Spleen (tissue), 11 donors: ENCODE data around the gene FRMD4A. TPM values are rescaled to one million over a fixed set of nuclear protein-coding genes. Genes with fewer than 3 reads are reported as not detected.

Experiments
- DNase-seq: peaks from one replicate; pipeline ENCODE4 v3.0.0-alpha.2; 2020
- H3K27ac ChIP-seq, 8 donors: fragments of 200-600 bp; sonication (generic) in 7 of 8; 1 replicate in 4 of 8; 2 replicates in 4 of 8; pipeline versions ENCODE4 v1.5.0 to v1.8.0; 2016 to 2021; ENCODE audit warnings: inconsistent platforms in 4 of 8, mild to moderate bottlenecking in 4 of 8, moderate library complexity in 1 of 8
- H3K27me3 ChIP-seq, 7 donors: fragments of 200-600 bp; sonication (generic) in 6 of 7; replicated peaks in 1 of 7; 1 replicate in 4 of 7; 2 replicates in 3 of 7; pipeline versions ENCODE4 v1.5.0 to v1.8.0; 2016 to 2021; ENCODE audit warnings: inconsistent platforms in 3 of 7, mild to moderate bottlenecking in 1 of 7
- H3K36me3 ChIP-seq, 6 donors: fragments of 200-600 bp; sonication (generic) in 5 of 6; 1 replicate in 4 of 6; 2 replicates in 2 of 6; pipeline versions ENCODE4 v1.5.0 to v1.8.0; 2016 to 2021; ENCODE audit warnings: inconsistent platforms in 2 of 6
- H3K4me1 ChIP-seq, 6 donors: fragments of 200-600 bp; sonication (generic) in 5 of 6; 1 replicate in 3 of 6; 2 replicates in 3 of 6; pipeline versions ENCODE4 v1.5.0 to v1.8.0; 2016 to 2021; ENCODE audit warnings: inconsistent platforms in 3 of 6
- H3K4me3 ChIP-seq, 8 donors: fragments of 200-600 bp; sonication (generic) in 7 of 8; 1 replicate in 4 of 8; 2 replicates in 4 of 8; pipeline versions ENCODE4 v1.5.0 to v1.8.0; 2016 to 2021; ENCODE audit warnings: inconsistent platforms in 4 of 8, mild to moderate bottlenecking in 4 of 8, moderate library complexity in 2 of 8
- H3K9me3 ChIP-seq, 8 donors: fragments of 200-600 bp; sonication (generic) in 7 of 8; 1 replicate in 4 of 8; 2 replicates in 4 of 8; pipeline versions ENCODE4 v1.5.0 to v1.8.0; 2016 to 2021; ENCODE audit warnings: inconsistent platforms in 4 of 8
- POLR2A ChIP-seq, 3 donors: fragments of 450-650 bp; IDR thresholded peaks; one replicate each; pipeline ENCODE4 v1.5.1; 2017; ENCODE audit warnings: antibody characterized with exemption in 3 of 3, mild to moderate bottlenecking in 1 of 3
- POLR2AphosphoS5 ChIP-seq, 3 donors: sonication (generic); formaldehyde crosslinking; IDR thresholded peaks; one replicate each; pipeline ENCODE4 v1.5.1; 2017; ENCODE audit warnings: antibody characterized with exemption in 3 of 3
- WGBS, 5 donors: extraction: QIAGEN DNeasy Blood & Tissue Kit in 3 of 5; methylation state at CpG; one replicate each; pipeline versions ENCODE4 v1.1.5 to v1.1.7; 2013 to 2018; 5-methylcytosine and 5-hydroxymethylcytosine counted together
- intact Hi-C: fragments of 100-400 bp; cut with DNase I; formaldehyde crosslinking; loops from one replicate; pipeline ENCODE4 v1.15.0; 2023; ENCODE audit warnings: low total_unique reads
- polyA plus RNA-seq, 3 donors: library from polyadenylated mRNA; stranded (reverse); fragments of 200-250 nt; gene quantifications; one replicate each; pipeline ENCODE4 v1.2.1, GENCODE V29; 2013
- total RNA-seq, 7 donors: library from RNA; depleted of rRNA in 3 of 7; stranded (reverse); fragments of >200 nt in 3 of 7; fragmentation: NEBNext Ultra II Directional in 4 of 7; extraction: Animal tissue kit (Norgen Biotek cat#: 25700) in 4 of 7; gene quantifications; one replicate each; pipeline versions ENCODE4 v1.1.0 to v1.2.1, GENCODE V29; 2016 to 2021
- TF ChIP-seq, protein P1 (sequence below), 11 experiments: fragments of 200-600 bp in 7 of 11; fragments of 450-650 bp in 4 of 11; sonication (generic) in 4 of 11; IDR thresholded peaks in 8 of 11; conservative IDR thresholded peaks in 3 of 11; 1 replicate in 7 of 11; 2 replicates in 4 of 11; pipeline versions ENCODE4 v1.4.0 to v1.8.0; 2016 to 2021; ENCODE audit warnings: antibody characterized with exemption in 11 of 11, inconsistent platforms in 4 of 11, mild to moderate bottlenecking in 1 of 11
- donor health status: healthy with polysubstance abuse.
- donor health status: DM: no; HTN: no; CAD: no; lungs with moderate emphysema.
- donor health status: DM: no; HTN: no; CAD: no.
- donor health status: Bipolar disorder and iron deficiency.
- donor health status: healthy.
- donor health status: DM: no; HTN: no; CAD: no.
- donor health status: DM: yes; HTN: yes; CAD: no.

Gene FRMD4A
- total and polyA plus RNA-seq, 10 donors = 9.2 to 141 (median 80.5) TPM

- 91 to 96% (median 94%) methylated on average over 7 of the region's 7 CpGs for WGBS, 5 donors
- no peaks in the 10 kb centered on the region for H3K27me3 ChIP-seq
- no peak overlapping the region for H3K27ac ChIP-seq
- intact Hi-C loops = no loop called here
- H3K9me3 ChIP-seq = no peaks in the 10 kb centered on the region
- TF ChIP-seq, protein P1, sequence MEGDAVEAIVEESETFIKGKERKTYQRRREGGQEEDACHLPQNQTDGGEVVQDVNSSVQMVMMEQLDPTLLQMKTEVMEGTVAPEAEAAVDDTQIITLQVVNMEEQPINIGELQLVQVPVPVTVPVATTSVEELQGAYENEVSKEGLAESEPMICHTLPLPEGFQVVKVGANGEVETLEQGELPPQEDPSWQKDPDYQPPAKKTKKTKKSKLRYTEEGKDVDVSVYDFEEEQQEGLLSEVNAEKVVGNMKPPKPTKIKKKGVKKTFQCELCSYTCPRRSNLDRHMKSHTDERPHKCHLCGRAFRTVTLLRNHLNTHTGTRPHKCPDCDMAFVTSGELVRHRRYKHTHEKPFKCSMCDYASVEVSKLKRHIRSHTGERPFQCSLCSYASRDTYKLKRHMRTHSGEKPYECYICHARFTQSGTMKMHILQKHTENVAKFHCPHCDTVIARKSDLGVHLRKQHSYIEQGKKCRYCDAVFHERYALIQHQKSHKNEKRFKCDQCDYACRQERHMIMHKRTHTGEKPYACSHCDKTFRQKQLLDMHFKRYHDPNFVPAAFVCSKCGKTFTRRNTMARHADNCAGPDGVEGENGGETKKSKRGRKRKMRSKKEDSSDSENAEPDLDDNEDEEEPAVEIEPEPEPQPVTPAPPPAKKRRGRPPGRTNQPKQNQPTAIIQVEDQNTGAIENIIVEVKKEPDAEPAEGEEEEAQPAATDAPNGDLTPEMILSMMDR (IDR thresholded peaks at IDR 0.05 in 8 of 11, conservative IDR thresholded peaks at IDR 0.05 in 3 of 11) = no peak
- TF ChIP-seq POLR2A (IDR thresholded peaks at IDR 0.05) (no peak), POLR2AphosphoS5 (IDR thresholded peaks at IDR 0.05) (no peak)
- H3K4me3 ChIP-seq = no peak overlapping the region
- H3K36me3 ChIP-seq = peaks cover 0 to 93% (median 19%) of the 10 kb centered on the region in 6 donors
- DNase-seq = no peak
- no peaks in the 10 kb centered on the region for H3K4me1 ChIP-seq
These were observed 703.0 kb downstream of the FRMD4A start for GRCh38 chr10:13627459-13628310.

DNA sequence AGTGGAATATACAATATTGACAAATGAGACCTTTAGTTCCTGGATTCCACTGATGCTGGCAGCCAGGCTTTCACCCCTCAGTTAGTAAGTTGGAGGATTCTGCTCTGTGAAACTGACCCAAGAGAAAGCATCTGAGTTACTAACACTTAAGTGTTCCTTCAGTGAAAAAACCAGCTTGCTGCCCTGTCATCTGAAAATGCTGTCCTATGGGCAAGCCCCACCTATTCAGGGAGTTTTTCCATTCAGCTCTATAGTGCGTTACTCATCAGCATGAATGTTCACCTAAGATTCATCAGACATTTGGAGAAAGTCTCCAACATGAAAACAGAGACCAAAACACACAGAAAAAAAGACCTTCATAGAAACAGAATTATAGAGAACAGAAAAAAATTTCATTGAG lies 706.1 kb downstream of the FRMD4A start:
- intact Hi-C loops = no loop called here
- Histone ChIP-seq H3K9me3 (no peaks in the 10 kb centered on the region), H3K27ac (no peak overlapping the region), H3K4me3 (no peak overlapping the region), H3K27me3 (no peaks in the 10 kb centered on the region), H3K36me3 (peaks cover 0 to 93% (median 14%) of the 10 kb centered on the region in 6 donors), H3K4me1 (no peaks in the 10 kb centered on the region)
- 95 to 100% (median 97%) methylated on average over 1 of the region's 1 CpG for WGBS, 5 donors
- TF ChIP-seq, protein P1 (IDR thresholded peaks at IDR 0.05 in 8 of 11, conservative IDR thresholded peaks at IDR 0.05 in 3 of 11) = no peak
- TF ChIP-seq POLR2AphosphoS5 (IDR thresholded peaks at IDR 0.05) (no peak), POLR2A (IDR thresholded peaks at IDR 0.05) (no peak)
- DNase-seq = no peak

DNA sequence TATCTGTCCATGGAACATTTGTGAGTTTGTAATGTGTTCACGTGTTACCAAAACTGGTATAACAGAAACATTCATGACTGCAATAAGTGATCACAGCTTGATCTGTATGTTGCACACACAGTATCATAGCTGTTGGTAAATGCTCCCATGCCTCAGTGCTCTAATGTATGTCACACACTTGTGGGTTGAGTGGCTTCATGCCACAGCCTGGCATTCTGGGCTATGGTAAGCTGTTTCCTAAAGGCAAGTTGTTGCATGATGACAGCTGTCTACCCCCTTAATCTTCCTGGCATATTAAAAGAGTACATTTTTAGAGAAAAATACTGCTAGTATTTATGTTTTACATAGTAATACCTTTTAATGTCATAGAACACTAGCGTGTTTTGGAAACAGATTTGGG lies 708.8 kb downstream of the FRMD4A start:
- intact Hi-C loops = no loop called here
- Histone ChIP-seq H3K36me3 (peaks cover 0 to 98% (median 35%) of the 10 kb centered on the region in 6 donors), H3K4me1 (no peaks in the 10 kb centered on the region), H3K27ac (no peak overlapping the region), H3K27me3 (no peaks in the 10 kb centered on the region), H3K4me3 (no peak overlapping the region), H3K9me3 (no peaks in the 10 kb centered on the region)
- 48 to 100% (median 98%) methylated on average over 2 of the region's 2 CpGs for WGBS, 5 donors
- TF ChIP-seq, protein P1 (IDR thresholded peaks at IDR 0.05 in 8 of 11, conservative IDR thresholded peaks at IDR 0.05 in 3 of 11) = no peak
- TF ChIP-seq POLR2AphosphoS5 (IDR thresholded peaks at IDR 0.05) (no peak), POLR2A (IDR thresholded peaks at IDR 0.05) (no peak)
- DNase-seq = no peak

DNA sequence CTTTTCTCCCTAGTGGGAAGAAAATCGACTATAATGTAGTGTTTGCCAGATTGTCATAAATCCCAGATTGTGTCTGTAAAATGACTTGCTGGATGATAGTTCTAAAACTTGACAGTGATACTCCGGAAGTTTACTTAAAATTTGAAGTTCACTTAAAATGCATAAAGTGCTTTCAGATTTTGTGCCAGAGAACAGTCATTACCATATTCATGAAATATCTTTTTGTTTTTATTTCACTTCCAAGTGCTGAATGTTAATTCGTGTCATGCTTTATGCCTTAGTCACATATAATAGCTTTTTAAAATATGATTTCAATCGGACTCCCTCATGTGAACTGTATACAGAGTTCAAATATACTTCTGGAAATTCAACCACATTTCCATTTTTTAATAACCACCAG lies 713.6 kb downstream of the FRMD4A start:
- TF ChIP-seq POLR2AphosphoS5 (IDR thresholded peaks at IDR 0.05) (no peak), POLR2A (IDR thresholded peaks at IDR 0.05) (no peak)
- TF ChIP-seq, protein P1 (IDR thresholded peaks at IDR 0.05 in 8 of 11, conservative IDR thresholded peaks at IDR 0.05 in 3 of 11) = no peak
- no peak for DNase-seq
- no peaks in the 10 kb centered on the region for H3K4me1 ChIP-seq
- no peak overlapping the region for H3K27ac ChIP-seq
- no peaks in the 10 kb centered on the region for H3K27me3 ChIP-seq
- H3K4me3 ChIP-seq = no peak overlapping the region
- WGBS, 5 donors = 75 to 89% (median 86%) methylated on average over 4 of the region's 4 CpGs
- intact Hi-C loops = no loop called here
- peaks cover 0 to 100% (median 64%) of the 10 kb centered on the region in 6 donors for H3K36me3 ChIP-seq
- no peaks in the 10 kb centered on the region for H3K9me3 ChIP-seq
